GM10847 (cell line): Measurements from ENCODE around the gene PRDM5.

ENCODE experiments used
- POLR2A ChIP-seq: IDR thresholded peaks from 2 replicates; pipeline ENCODE4 v1.6.1; 2011; ENCODE audit not compliant: insufficient read length; ENCODE audit errors: extremely low read depth

Gene PRDM5

DNA sequence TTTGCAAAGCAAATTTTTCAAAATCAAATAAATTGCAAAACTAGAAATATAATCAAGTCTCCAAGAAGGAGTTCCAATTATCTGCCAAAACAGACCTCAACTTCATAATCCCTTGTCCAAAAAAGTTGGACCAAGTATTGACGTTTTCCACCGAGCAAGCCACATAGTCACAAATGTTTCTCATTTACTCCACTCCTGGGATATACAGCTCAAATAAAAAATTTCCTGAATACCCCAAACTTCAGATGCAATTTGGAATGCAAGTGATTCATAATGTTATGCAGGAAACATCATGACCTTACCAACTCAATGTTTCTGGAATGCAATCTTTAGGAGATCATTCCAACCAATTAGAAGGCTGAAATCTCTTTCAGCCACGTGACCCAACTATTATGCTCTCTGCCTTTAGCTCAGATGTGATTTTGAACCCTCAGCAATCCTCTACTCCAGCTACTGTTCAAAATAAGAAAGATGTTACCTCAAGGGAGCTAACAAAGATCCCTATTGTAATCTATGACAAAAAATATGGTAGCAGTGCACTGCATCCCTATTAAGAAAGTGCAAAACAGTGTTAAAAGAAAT, 72.4 kb downstream of the PRDM5 start:
- no peak for TF ChIP-seq POLR2A

DNA sequence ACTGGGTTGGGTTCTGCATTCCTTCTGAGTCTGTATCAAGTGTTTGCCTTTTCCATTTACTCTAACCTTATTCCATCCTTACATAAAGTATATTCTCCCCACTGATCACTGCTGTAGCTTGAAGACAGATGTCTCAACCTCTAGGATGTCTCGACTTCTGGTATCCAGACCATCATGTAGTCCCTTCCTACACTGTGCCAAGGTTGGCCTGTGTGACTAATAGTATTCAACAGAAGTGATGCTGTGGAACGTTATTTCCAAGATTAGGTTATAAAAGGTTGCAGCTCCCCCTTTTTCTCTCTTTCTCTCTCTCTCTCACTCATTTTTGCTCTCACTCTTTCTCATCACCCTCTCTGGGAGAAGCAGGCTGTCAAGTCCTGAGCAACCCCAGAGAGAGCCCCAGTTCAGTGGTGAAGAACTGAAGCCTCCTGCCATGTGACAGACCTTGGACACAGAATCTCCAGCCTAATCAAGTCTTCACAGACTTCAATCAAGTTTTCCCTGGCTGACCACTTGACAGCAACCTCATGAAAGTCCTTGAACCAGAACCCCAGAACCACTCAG, 75.4 kb downstream of the PRDM5 start:
- no peak for TF ChIP-seq POLR2A

DNA sequence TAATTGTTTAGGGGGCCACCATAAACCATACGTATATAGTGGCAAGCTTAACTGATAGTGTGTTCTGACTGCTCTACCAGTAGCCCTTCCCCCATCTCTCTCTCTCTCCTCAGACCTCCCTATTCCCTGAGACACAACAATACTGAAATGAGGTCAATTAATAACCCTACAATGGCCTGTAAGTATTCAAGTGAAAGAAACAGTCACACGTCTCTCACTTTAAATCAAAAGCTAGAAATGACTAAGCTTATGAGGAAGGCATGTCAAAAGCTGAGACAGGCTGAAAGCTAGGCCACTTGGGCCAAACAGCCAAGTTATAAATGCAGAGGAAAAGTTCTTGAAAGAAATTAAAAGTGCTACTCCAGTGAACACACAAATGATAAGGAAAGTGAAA, 78.0 kb downstream of the PRDM5 start:
- no peak for TF ChIP-seq POLR2A

DNA sequence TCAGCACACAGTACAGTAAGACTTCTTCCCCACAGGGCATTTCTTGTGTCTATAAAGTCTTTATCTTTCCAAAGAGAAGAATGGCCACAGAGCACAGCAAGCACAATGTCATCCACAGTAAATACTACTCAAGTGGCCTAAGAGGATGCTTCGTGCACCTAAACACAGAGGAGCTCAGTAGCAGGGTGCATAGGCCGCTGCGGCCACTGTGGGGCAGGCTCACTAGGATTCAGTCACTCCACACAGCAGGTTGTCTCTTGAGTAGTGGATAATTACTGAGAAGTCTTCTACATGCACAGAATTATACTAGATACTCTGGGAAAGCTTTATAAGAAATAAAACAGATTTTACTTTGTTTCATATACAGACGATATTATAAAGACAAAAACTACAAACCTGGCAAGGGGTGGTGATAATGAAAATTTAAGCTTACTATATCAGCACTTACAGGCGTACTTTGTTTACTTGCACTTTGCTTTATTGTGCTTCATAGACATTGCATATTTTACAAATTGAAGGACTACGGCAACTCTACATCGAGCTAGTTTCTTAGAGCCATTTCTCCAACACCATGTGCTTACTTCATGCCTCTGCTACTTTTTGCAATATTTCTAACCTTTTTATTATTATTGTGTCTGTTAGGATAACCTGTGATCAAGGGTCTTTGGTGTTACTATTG, 78.5 kb downstream of the PRDM5 start:
- no peak for TF ChIP-seq POLR2A

DNA sequence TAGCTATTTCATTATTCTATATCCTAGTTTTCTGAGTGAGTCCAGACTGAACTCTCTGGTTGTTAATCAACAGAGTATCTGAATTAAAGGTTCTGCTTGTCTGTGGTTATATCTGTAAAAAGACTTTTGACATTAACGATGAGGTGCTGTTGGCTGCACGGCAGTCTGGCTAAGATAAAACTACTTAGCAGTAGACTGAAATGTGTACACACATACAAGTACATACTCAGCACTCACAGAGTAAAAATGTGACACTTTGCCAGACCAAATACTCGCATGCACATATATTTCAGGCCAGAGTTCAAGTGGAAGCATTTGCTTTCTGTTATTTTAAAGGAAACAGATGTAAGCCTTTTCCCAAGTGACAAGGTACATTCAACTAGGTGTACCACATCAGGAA, 80.5 kb downstream of the PRDM5 start:
- TF ChIP-seq POLR2A: no peak

DNA sequence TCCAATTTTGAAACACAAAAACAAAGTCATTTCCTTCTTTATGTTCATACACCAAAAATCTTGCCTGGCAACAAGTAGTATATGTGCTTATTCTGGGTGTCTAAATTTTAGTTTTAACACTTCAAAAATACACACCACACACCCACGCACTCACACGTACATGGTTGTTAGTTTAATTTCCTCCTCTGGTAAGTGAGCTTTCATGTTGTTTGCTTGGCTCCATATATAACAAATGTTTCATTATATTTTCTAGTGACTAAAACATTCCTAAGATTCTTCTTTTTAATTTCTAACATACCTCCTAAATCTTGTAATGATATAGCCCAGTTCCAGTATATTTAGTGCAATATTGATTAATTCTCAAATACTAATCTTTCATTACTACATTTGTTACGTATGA, 80.9 kb downstream of the PRDM5 start:
- no peak for TF ChIP-seq POLR2A

DNA sequence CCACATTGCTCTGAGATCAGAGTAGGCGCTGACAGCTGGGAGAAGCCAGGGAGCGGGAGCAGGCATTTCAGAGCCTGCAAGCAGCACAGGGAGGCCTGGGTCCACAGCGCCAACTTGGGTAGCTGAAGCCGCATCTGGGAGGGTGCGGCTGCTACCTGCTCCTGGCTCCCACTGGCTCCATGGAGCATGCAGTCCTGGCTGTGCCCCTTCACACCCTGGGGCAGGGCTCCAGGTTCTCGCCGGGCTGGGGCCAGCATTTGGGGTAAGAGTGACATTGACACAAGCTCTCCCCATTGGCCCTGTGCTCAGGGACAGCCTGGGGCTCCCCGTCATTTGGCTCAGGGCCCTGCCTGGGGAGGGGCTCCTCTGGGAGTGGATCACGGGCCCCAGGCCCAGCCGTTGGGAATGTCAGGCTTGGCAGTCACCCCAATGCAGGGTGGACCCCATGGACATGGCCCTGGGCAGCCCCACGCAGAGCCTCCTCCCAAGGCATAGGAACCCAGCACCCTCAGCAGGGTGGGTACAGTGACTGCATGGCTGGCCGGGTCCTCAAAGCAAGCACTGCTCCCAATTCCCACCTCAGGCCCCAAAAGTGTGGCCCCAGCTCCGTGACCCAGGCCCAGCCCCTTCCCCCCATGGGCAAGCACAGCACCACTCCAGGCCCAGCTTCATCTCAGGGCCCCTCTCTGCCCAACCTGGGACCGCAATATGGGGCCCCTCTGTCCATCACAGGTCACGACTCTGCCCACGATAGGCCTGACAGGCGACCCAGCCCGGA, 82.4 kb downstream of the PRDM5 start:
- no peak for TF ChIP-seq POLR2A

DNA sequence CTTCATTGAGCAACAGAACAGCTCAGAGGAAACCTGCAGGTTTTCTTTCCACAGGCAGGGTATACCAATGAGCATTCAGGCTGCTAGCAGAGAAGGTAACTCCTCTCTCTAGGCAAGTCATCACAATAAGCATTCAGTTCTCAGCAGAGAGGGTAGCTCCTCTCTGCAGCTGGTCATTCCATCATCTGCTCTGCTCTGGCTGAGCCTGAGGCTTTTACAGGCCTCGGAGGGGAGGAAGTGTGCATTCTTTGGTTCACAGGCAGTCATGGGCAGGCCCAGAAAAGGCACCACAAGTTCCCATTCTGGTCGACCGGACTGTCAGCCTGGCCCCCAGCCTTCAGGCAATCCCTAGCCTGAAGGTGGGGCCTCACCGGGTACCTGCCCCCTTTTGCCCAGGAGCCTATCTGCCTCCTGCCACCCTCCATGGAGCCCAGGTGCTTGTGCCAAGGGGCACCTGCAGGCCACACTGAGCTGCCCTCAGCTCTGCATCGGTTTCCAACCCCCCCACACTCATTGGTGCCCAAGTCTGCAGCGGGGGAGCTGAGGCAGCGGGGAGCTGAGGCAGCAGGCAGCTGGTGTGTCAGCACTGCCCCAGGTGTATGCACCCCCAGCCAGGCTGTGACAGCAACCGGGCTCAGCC, 83.1 kb downstream of the PRDM5 start:
- no peak for TF ChIP-seq POLR2A

DNA sequence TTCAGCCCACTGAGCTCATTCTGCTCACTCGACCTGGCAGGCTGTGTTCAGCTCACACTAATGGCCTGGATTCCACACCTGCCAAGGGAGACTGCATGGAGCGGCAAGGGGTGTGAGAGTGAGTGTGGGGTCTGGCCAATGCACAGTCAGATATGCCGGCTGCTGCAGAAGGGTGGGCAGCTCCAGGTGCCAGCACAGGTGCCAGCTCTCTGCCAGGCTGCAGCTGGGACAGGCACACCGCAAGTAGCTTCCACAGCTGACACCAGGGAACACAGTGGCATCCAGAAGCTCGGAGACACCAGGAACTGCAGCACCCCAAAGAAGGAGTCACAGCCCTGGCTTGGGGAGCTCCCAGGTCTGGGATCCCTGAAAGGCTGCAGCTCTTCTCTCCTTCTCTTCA, 83.7 kb downstream of the PRDM5 start:
- no peak for TF ChIP-seq POLR2A

DNA sequence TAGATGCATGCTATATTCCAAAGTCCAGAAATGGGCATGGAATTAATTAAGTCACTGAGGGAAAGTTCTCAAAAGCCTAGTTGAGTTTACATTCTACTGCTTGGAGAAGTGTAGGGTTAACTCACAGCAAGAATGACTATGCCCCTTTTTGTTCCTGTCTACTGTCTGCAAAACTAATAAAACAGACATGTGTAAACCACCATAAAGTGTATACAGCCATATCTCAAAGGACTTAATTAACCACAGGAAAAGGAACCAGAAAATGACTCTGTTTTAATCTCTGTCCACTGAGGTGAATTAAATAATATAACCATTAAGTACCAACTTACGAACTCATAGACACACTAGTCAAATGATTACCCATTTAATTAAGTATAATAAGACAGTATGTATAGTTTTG, 84.9 kb downstream of the PRDM5 start:
- no peak for TF ChIP-seq POLR2A

DNA sequence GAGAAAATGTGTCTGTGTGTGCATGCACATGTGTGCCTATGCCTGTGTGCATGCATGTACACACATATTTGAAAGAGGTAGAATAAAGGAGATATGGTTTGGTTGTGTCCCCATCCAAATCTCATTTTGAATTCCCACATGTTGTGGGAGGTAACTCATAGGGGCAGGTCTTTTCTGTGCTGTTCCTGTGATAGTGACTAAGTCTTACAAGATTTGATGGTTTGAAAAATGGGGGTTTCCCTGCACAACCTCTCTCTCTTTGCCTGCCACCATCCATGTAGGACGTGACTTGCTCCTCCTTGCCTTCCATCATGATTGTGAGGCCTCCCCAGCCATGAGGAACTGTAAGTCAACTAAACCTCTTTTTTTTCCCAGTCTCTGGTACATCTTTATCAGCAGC, 87.2 kb downstream of the PRDM5 start:
- no peak for TF ChIP-seq POLR2A

DNA sequence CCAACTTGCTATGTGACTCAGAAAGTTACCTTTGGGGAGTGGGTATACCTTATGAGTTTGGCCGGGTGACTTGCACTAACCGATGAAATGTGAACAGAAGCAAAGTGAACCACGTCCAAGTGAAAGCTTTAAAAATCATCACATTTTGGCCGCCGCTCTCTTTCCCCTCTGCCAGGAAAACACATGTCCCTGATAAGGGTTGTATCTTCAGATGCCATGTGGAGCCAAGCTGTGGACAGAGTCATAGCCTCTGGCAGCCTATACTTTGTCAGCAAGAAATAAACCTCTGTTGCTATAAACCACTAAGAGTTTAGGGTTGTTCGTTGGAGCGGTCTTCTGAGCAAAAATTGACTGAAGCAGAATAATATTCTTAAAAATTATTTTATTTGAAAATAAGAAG, 92.3 kb downstream of the PRDM5 start:
- no peak for TF ChIP-seq POLR2A

DNA sequence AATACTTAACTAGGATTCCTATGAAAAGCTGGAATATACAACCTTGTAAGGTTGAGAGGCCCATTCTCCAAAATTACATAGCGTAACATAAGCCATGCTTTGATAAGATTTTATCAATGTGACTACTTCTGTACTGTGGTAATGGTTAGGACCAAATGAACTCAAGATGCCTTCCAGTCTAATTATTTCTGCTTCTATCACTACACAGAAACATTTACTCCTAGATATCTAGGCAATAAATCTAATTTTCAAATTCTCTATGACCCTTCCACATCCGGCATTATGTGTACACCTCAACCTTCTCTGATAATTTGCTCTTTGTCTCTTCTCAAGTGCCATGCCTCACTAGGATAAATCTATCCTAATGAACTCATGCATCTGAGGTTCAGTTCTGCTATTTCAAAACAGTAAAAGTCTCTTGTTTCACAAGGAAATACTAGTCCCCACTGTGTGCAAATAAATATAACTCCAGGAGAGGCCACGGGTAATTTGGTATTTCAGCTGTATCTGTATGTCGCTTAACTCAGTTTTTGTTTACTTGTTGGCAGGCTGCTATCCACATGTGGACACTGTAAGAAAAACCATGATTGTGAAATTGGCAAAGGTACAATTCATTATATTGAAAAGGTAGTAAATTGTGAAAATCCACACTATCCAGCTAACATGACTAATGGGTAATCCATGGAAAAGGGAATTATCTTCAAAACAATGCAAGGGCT, 93.3 kb downstream of the PRDM5 start:
- no peak for TF ChIP-seq POLR2A

DNA sequence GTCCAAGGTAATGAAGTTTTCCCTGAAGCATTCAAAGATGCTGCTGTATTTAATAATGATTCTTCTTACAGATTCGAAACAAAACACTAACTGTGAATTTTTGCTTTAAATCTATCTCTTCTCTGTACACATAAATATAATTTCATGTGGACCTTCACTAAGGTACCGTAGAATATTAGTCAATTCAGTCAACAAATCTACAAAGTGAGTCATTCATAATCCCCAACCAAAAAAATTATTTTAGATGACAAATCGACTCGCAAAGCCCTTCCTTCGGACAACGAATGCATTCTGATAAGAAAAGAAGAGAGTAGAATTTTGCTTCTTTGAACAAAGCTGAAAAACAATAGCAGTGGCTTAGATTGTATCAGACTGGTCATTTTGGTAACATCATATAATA, 95.7 kb downstream of the PRDM5 start:
- TF ChIP-seq POLR2A: no peak

DNA sequence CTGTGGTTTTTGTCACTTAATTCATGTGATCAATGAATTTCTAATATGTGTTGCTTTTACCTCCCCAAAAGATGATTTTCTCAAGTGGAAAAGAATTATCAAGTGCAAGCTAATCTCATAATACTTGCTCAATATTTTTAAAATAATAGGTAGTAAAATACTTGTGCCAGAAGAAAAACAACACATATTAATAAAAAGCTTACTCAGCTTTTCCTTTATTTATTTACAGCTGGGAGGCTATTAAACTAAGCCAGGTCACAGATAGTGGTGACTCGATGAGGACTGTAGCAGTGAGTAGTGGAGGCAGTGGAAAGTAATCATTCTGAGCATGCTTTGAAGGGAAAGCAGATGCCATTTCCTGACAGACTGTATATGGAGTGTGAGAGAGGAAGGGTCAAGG, 96.1 kb downstream of the PRDM5 start:
- TF ChIP-seq POLR2A: no peak
